Neural cell (in vitro differentiated cells): Measurements from ENCODE around the gene CST1. TPM values are rescaled to one million over a fixed set of nuclear protein-coding genes. Genes with fewer than 3 reads are reported as not detected.
"Not testable (repeated sequence)": the region's sequence is repeated elsewhere in the genome, so short reads cannot be mapped to it uniquely, and the experiment has no call there.

Experiments
- H2AFZ ChIP-seq: fragments of 200-600, 300-800 bp; sonication (generic), shearing (Covaris generic); 2 replicates; pipeline ENCODE4 v1.6.0; 2014; ENCODE audit warnings: low read depth, mild to moderate bottlenecking, antibody characterized with exemption, low read length, moderate library complexity
- H3F3A ChIP-seq: fragments of 200-600 bp; shearing (Covaris generic); 2 replicates; pipeline ENCODE4 v1.6.1; 2016; ENCODE audit warnings: mild to moderate bottlenecking, moderate library complexity, mixed read lengths, antibody characterized with exemption, low read length; ENCODE audit not compliant: insufficient read depth, poor library complexity, severe bottlenecking
- H3K27ac ChIP-seq: fragments of 200-600, 300-800 bp; sonication (generic), shearing (Covaris generic); 2 replicates; pipeline ENCODE4 v1.5.1; 2014; ENCODE audit warnings: mild to moderate bottlenecking, low read length, moderate library complexity
- H3K27me3 ChIP-seq: fragments of 300-800, 200-600 bp; sonication (generic), shearing (Covaris generic); 2 replicates; pipeline ENCODE4 v1.6.0; 2014; ENCODE audit warnings: mild to moderate bottlenecking, low read depth, low read length, moderate library complexity; ENCODE audit not compliant: insufficient read depth
- H3K36me3 ChIP-seq: fragments of 300-800, 200-600 bp; sonication (generic), shearing (Covaris generic); 2 replicates; pipeline ENCODE4 v1.5.1; 2014; ENCODE audit warnings: mild to moderate bottlenecking, antibody characterized with exemption, low read length, moderate library complexity; ENCODE audit not compliant: insufficient read depth
- H3K4me2 ChIP-seq: fragments of 300-800, 200-600 bp; sonication (generic), shearing (Covaris generic); 2 replicates; pipeline ENCODE4 v1.6.0; 2014; ENCODE audit warnings: mild to moderate bottlenecking, low read length
- H3K4me3 ChIP-seq: fragments of 300-800, 200-600 bp; sonication (generic), shearing (Covaris generic); 2 replicates; pipeline ENCODE4 v1.5.1; 2014; ENCODE audit warnings: mild to moderate bottlenecking, low read length, moderate library complexity
- H3K79me2 ChIP-seq: fragments of 200-600 bp; shearing (Covaris generic); replicated peaks from 2 replicates; pipeline ENCODE4 v1.6.0; 2014; ENCODE audit warnings: mild to moderate bottlenecking, low read length, moderate library complexity; ENCODE audit not compliant: insufficient read depth
- H3K9ac ChIP-seq: fragments of 300-800, 200-600 bp; sonication (generic), shearing (Covaris generic); 2 replicates; pipeline ENCODE4 v1.6.1; 2016; ENCODE audit warnings: mild to moderate bottlenecking, low read length, mixed read lengths
- H3K9me2 ChIP-seq: fragments of 200-600 bp; shearing (Covaris generic); 2 replicates; pipeline ENCODE4 v1.6.1; 2016; ENCODE audit warnings: mild to moderate bottlenecking, low read length, mixed read lengths; ENCODE audit not compliant: insufficient read depth
- H3K9me3 ChIP-seq: fragments of 200-600, 300-800 bp; sonication (generic), shearing (Covaris generic); 2 replicates; pipeline ENCODE4 v1.6.1; 2016; ENCODE audit warnings: mild to moderate bottlenecking, mixed run types, low read length, moderate library complexity, mixed read lengths
- H4K20me1 ChIP-seq: fragments of 200-600 bp; shearing (Covaris generic); 2 replicates; pipeline ENCODE4 v1.6.1; 2016; ENCODE audit warnings: mild to moderate bottlenecking, mixed run types; ENCODE audit not compliant: insufficient read depth
- EP300 ChIP-seq: fragments of 450-650 bp; conservative IDR thresholded peaks from 2 replicates; pipeline ENCODE4 v1.6.1; 2014; ENCODE audit warnings: antibody characterized with exemption, mild to moderate bottlenecking, moderate library complexity; ENCODE audit not compliant: poor library complexity, severe bottlenecking
- EZH2 ChIP-seq: fragments of 200-600, 300-800 bp; shearing (Covaris generic), sonication (generic); IDR thresholded peaks from 2 replicates; pipeline ENCODE4 v1.6.1; 2014; ENCODE audit warnings: antibody characterized with exemption, low read length, borderline replicate concordance, mild to moderate bottlenecking; ENCODE audit not compliant: insufficient read depth, poor library complexity, severe bottlenecking
- MXI1 ChIP-seq: fragments of 450-650 bp; conservative IDR thresholded peaks from 2 replicates; pipeline ENCODE4 v1.6.1; 2014; ENCODE audit warnings: antibody characterized with exemption, mild to moderate bottlenecking; ENCODE audit not compliant: poor library complexity, severe bottlenecking
- POLR2AphosphoS5 ChIP-seq: IDR thresholded peaks from 2 replicates; pipeline ENCODE4 v1.6.1; 2012
- RAD21 ChIP-seq: fragments of 450-650 bp; conservative IDR thresholded peaks from 2 replicates; pipeline ENCODE4 v1.6.1; 2014; ENCODE audit warnings: antibody characterized with exemption, mild to moderate bottlenecking, moderate library complexity
- REST ChIP-seq: IDR thresholded peaks from 2 replicates; pipeline ENCODE4 v1.6.1; 2012; ENCODE audit warnings: borderline replicate concordance
- SMC3 ChIP-seq: fragments of 450-650 bp; conservative IDR thresholded peaks from 2 replicates; pipeline ENCODE4 v1.6.1; 2014; ENCODE audit warnings: antibody characterized with exemption, mild to moderate bottlenecking, moderate library complexity; ENCODE audit not compliant: poor library complexity
- TAF1 ChIP-seq: IDR thresholded peaks from 2 replicates; pipeline ENCODE4 v1.6.1; 2012; ENCODE audit warnings: low read depth
- polyA plus RNA-seq: library from polyadenylated mRNA; depleted of rRNA; stranded (reverse); fragments of >200 nt; gene quantifications from 2 replicates; pipeline ENCODE4 v1.2.3, GENCODE V29; 2014
- TF ChIP-seq, protein P1 (sequence below): fragments of 450-650 bp; IDR thresholded peaks from 2 replicates; pipeline ENCODE4 v1.5.1; 2014; ENCODE audit warnings: antibody characterized with exemption, mild to moderate bottlenecking, moderate library complexity; ENCODE audit not compliant: poor library complexity, severe bottlenecking

The CST1 gene
- polyA plus RNA-seq, 1 donor from 2014 or later: not detected

GRCh38 chr20:23744817-23745216, 5.9 kb downstream of the CST1 start:
- Histone ChIP-seq H4K20me1 (no peaks in the 10 kb centered on the region), H3K4me2 (no peak overlapping the region), H3K27me3 (no peaks in the 10 kb centered on the region), H3F3A (no peaks in the 10 kb centered on the region), H3K4me3 (no peak overlapping the region), H3K9me2 (no peaks in the 10 kb centered on the region), H3K27ac (no peak overlapping the region), H2AFZ (no peak overlapping the region), H3K9ac (no peak overlapping the region), H3K9me3 (no peaks in the 10 kb centered on the region), H3K36me3 (no peaks in the 10 kb centered on the region), H3K79me2 (no peaks in the 10 kb centered on the region)
- TF ChIP-seq RAD21 (no peak), EZH2 (no peak), SMC3 (no peak), POLR2AphosphoS5 (no peak), MXI1 (no peak), REST (no peak), EP300 (no peak), TAF1 (no peak)
- TF ChIP-seq, protein P1, sequence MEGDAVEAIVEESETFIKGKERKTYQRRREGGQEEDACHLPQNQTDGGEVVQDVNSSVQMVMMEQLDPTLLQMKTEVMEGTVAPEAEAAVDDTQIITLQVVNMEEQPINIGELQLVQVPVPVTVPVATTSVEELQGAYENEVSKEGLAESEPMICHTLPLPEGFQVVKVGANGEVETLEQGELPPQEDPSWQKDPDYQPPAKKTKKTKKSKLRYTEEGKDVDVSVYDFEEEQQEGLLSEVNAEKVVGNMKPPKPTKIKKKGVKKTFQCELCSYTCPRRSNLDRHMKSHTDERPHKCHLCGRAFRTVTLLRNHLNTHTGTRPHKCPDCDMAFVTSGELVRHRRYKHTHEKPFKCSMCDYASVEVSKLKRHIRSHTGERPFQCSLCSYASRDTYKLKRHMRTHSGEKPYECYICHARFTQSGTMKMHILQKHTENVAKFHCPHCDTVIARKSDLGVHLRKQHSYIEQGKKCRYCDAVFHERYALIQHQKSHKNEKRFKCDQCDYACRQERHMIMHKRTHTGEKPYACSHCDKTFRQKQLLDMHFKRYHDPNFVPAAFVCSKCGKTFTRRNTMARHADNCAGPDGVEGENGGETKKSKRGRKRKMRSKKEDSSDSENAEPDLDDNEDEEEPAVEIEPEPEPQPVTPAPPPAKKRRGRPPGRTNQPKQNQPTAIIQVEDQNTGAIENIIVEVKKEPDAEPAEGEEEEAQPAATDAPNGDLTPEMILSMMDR: no peak

- H3K4me3 ChIP-seq, H3F3A ChIP-seq, H3K9ac ChIP-seq, H4K20me1 ChIP-seq, H3K9me2 ChIP-seq, H3K27me3 ChIP-seq, H3K79me2 ChIP-seq, H3K27ac ChIP-seq, H3K9me3 ChIP-seq, H3K36me3 ChIP-seq, H3K4me2 ChIP-seq, H2AFZ ChIP-seq: not testable (repeated sequence)
Measured at GRCh38 chr20:23735391-23735790, 15.3 kb downstream of the CST1 start.

DNA sequence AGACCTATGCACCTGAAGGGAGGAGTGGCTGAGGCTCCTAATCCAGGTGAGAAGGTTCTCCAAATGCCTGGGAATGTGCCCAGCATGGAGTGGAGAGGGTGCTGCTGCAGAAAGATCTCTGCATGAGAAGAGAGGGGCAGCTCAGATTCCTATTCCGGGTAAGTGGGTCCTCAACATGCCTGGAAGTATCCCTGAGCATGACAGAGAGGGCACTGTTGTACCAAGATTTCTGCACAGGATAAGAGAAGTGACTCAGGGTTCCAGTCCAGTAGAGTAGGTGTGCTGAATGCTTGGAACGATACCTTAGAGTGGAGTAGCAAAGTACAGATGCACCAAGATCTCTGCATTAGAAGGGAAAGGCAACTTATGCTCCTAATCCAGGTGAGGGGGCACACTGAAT, 15.8 kb downstream of the CST1 start:
- H3F3A ChIP-seq, H3K9ac ChIP-seq, H3K27me3 ChIP-seq, H3K4me2 ChIP-seq, H3K9me2 ChIP-seq, H3K27ac ChIP-seq, H2AFZ ChIP-seq, H3K4me3 ChIP-seq, H3K36me3 ChIP-seq, H4K20me1 ChIP-seq, H3K79me2 ChIP-seq, H3K9me3 ChIP-seq: not testable (repeated sequence)

- not testable (repeated sequence) for H3K27me3 ChIP-seq, H3K79me2 ChIP-seq
Measured at GRCh38 chr20:23734440-23734839, 16.3 kb downstream of the CST1 start.

More at GRCh38 chr20:23734440-23734839, 16.3 kb downstream of the CST1 start:
- not testable (repeated sequence) for H3K27ac ChIP-seq, H3K9ac ChIP-seq, H4K20me1 ChIP-seq, H3K9me2 ChIP-seq, H3F3A ChIP-seq, H3K4me2 ChIP-seq, H2AFZ ChIP-seq, H3K9me3 ChIP-seq, H3K4me3 ChIP-seq, H3K36me3 ChIP-seq
